Peyer's patch (tissue), 4 donors: Measurements from ENCODE around the gene SRSF7. TPM values are rescaled to one million over a fixed set of nuclear protein-coding genes. Genes with fewer than 3 reads are reported as not detected.

Source experiments
- DNase-seq, 3 donors: peaks; one replicate each; pipeline ENCODE4 v3.0.0-alpha.2; 2017 to 2019
- H3K27ac ChIP-seq, 4 donors: fragments of 200-600 bp; sonication (generic); one replicate each; pipeline ENCODE4 v1.5.1; 2016 to 2019
- H3K27me3 ChIP-seq, 2 donors: fragments of 200-600 bp; sonication (generic); one replicate each; pipeline ENCODE4 v1.5.1; 2019
- H3K36me3 ChIP-seq, 3 donors: fragments of 200-600 bp; sonication (generic); one replicate each; pipeline ENCODE4 v1.5.1; 2016 to 2019
- H3K4me1 ChIP-seq, 4 donors: fragments of 200-600 bp; sonication (generic); one replicate each; pipeline ENCODE4 v1.5.1; 2016 to 2019
- H3K4me3 ChIP-seq, 4 donors: fragments of 200-600 bp; sonication (generic); 1 replicate in 3 of 4; 2 replicates in 1 of 4; pipeline ENCODE4 v1.5.1; 2016 to 2019; ENCODE audit warnings: mild to moderate bottlenecking in 1 of 4
- H3K9me3 ChIP-seq, 4 donors: fragments of 200-600 bp; sonication (generic); one replicate each; pipeline ENCODE4 v1.5.1; 2016 to 2019; ENCODE audit warnings: mild to moderate bottlenecking in 1 of 4
- CTCF ChIP-seq, 6 experiments: fragments of 450-650 bp in 4 of 6; fragments of 200-600 bp in 2 of 6; sonication (generic) in 1 of 6; IDR thresholded peaks; one replicate each; pipeline ENCODE4 v1.5.1; 2017 to 2019; ENCODE audit warnings: antibody characterized with exemption in 6 of 6, mild to moderate bottlenecking in 3 of 6, moderate library complexity in 1 of 6
- POLR2A ChIP-seq, 2 donors: fragments of 450-650 bp; IDR thresholded peaks; one replicate each; pipeline ENCODE4 v1.5.1; 2017; ENCODE audit warnings: antibody characterized with exemption in 2 of 2, mild to moderate bottlenecking in 2 of 2, moderate library complexity in 2 of 2
- total RNA-seq, 4 donors: library from RNA; depleted of rRNA; stranded (reverse); fragments of >200 nt; gene quantifications; one replicate each; pipeline ENCODE4 v1.1.0, GENCODE V29; 2016

SRSF7 gene
- total RNA-seq, 4 donors from 2014 or later = 93.3 to 295 (median 139) TPM

DNA sequence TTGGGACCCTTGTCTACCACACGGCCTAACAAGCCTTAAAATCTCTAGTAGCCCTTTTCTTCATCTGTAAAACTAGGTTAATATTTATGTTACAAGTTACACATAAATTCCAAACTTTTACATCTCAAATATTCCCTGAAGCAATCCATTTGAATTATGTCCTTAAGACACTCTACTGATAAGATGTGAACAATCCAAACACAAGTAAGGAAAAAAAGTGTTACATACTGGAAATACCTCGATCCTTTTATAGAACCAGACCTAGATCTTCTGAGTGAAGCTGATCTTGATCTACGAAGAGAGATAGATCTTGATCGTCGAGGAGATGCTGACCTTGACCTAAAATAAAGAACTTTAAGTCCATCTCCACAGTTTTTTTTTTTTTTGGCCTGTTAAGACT lies 3.3 kb downstream of the SRSF7 start:
- no peaks in the 10 kb centered on the region for H3K9me3 ChIP-seq
- peak overlapping the region in 2 of 4 donors; percentile 4 to 20 for H3K27ac ChIP-seq
- peaks cover 0 to 61% (median 4%) of the 10 kb centered on the region in 4 donors for H3K4me1 ChIP-seq
- H3K27me3 ChIP-seq = no peaks in the 10 kb centered on the region
- no peak for DNase-seq
- H3K4me3 ChIP-seq = peak overlapping the region in 1 of 4 donors; percentile 95
- H3K36me3 ChIP-seq = peaks cover 0 to 68% (median 0%) of the 10 kb centered on the region in 3 donors
- TF ChIP-seq CTCF (IDR thresholded peaks at IDR 0.05) (no peak), POLR2A (IDR thresholded peaks at IDR 0.05) (no peak)

GRCh38 chr2:38747007-38747424 lies 4.1 kb downstream of the SRSF7 start:
- TF ChIP-seq POLR2A (IDR thresholded peaks at IDR 0.05) (no peak), CTCF (IDR thresholded peaks at IDR 0.05) (no peak)

GRCh38 chr2:38745267-38745666 lies 5.9 kb downstream of the SRSF7 start:
- Histone ChIP-seq H3K4me1 (peaks cover 0 to 72% (median 4%) of the 10 kb centered on the region in 4 donors), H3K4me3 (no peak overlapping the region), H3K27ac (no peak overlapping the region), H3K9me3 (no peaks in the 10 kb centered on the region), H3K27me3 (no peaks in the 10 kb centered on the region), H3K36me3 (peaks cover 0 to 68% (median 0%) of the 10 kb centered on the region in 3 donors)
- no peak for DNase-seq
- TF ChIP-seq CTCF (IDR thresholded peaks at IDR 0.05) (no peak), POLR2A (IDR thresholded peaks at IDR 0.05) (no peak)

More at GRCh38 chr2:38747007-38747424, 4.1 kb downstream of the SRSF7 start:
- DNase-seq = no peak
- Histone ChIP-seq H3K27me3 (no peaks in the 10 kb centered on the region), H3K4me1 (peaks cover 0 to 67% (median 4%) of the 10 kb centered on the region in 4 donors), H3K4me3 (no peak overlapping the region), H3K9me3 (no peaks in the 10 kb centered on the region), H3K36me3 (peaks cover 0 to 68% (median 0%) of the 10 kb centered on the region in 3 donors), H3K27ac (peak overlapping the region in 1 of 4 donors; percentile 2)

GRCh38 chr2:38744399-38744780 lies 6.8 kb downstream of the SRSF7 start:
- Histone ChIP-seq H3K4me3 (no peak overlapping the region), H3K4me1 (peaks cover 0 to 72% (median 4%) of the 10 kb centered on the region in 4 donors), H3K36me3 (peaks cover 0 to 60% (median 0%) of the 10 kb centered on the region in 3 donors), H3K27ac (no peak overlapping the region), H3K27me3 (no peaks in the 10 kb centered on the region), H3K9me3 (no peaks in the 10 kb centered on the region)
- DNase-seq = no peak
- TF ChIP-seq CTCF (IDR thresholded peaks at IDR 0.05) = no peak
- no peak for TF ChIP-seq POLR2A (IDR thresholded peaks at IDR 0.05)

- peaks cover 0 to 54% (median 0%) of the 10 kb centered on the region in 3 donors for H3K36me3 ChIP-seq
- no peaks in the 10 kb centered on the region for H3K9me3 ChIP-seq
- DNase-seq = no peak
- H3K4me3 ChIP-seq = no peak overlapping the region
- H3K27me3 ChIP-seq = no peaks in the 10 kb centered on the region
- no peak for TF ChIP-seq CTCF (IDR thresholded peaks at IDR 0.05)
- H3K27ac ChIP-seq = no peak overlapping the region
- H3K4me1 ChIP-seq = peaks cover 0 to 68% (median 4%) of the 10 kb centered on the region in 4 donors
These were observed 7.3 kb downstream of the SRSF7 start for GRCh38 chr2:38743672-38744398.
